Testis (tissue), 2 donors: ENCODE results near the gene CUBN.

Experiments
- CTCF ChIP-seq, 3 experiments: fragments of 450-650 bp in 2 of 3; fragments of 200-600 bp in 1 of 3; sonication (generic) in 1 of 3; IDR thresholded peaks; one replicate each; pipeline ENCODE4 v1.5.1; 2016 to 2019; ENCODE audit warnings: antibody characterized with exemption in 3 of 3, mild to moderate bottlenecking in 2 of 3, moderate library complexity in 1 of 3
- POLR2A ChIP-seq: fragments of 450-650 bp; IDR thresholded peaks from one replicate; pipeline ENCODE4 v1.6.1; 2017; ENCODE audit warnings: antibody characterized with exemption, mild to moderate bottlenecking, moderate library complexity

DNA sequence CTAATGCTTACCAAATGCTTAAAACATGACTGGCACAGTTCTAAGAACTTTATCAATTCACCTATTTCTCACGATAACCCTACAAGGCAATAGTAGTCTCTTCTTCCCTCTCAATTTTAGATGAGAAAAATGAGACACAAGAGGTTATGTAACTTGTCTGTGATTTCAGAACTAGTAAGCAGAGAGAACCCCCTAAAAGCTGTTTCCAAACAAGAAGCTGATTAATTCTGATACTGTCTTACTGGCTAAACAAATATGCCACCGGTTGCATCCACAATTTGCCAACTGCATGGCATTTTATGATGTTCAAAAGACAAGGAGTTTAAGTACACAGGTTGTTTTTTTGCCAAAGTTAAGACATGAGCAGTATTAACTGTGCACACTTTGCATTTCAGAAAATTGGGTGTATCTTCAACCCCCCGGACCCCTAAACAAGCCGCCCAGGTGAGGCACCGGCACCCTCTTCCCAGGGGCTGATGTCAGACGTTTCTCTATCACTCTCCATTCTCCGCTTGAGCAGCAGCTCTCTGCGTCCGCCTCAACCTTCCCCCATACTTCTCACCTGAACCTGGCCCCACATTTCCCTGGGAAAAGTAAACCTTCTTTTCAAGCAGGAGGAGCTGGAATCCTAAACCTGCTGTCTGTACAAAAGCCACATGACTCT is 334.1 kb downstream of the CUBN start:
- TF ChIP-seq CTCF (IDR thresholded peaks at IDR 0.05) (no peak), POLR2A (no peak)
